HG03064 (cell line): ENCODE measurements around the gene TCERG1L.

ENCODE experiments used
- ATAC-seq: cut with Tn5 transposase; IDR thresholded peaks from one replicate; pipeline ENCODE4 v1.9.1; 2021; ENCODE audit warnings: low read depth; ENCODE audit not compliant: unreplicated experiment

Gene TCERG1L

GRCh38 chr10:131231323-131231964 is 80.1 kb downstream of the TCERG1L start:
- no peak for ATAC-seq

GRCh38 chr10:131230641-131231322 is 80.7 kb downstream of the TCERG1L start:
- no peak for ATAC-seq

- no peak for ATAC-seq
Observed at GRCh38 chr10:131230166-131230565, 81.4 kb downstream of the TCERG1L start.

GRCh38 chr10:131227163-131227740 is 84.3 kb downstream of the TCERG1L start:
- no peak for ATAC-seq

GRCh38 chr10:131226446-131227162 is 84.9 kb downstream of the TCERG1L start:
- no peak for ATAC-seq

- no peak for ATAC-seq
Observed at GRCh38 chr10:131224106-131224505, 87.4 kb downstream of the TCERG1L start.

GRCh38 chr10:131223422-131223821 is 88.1 kb downstream of the TCERG1L start:
- no peak for ATAC-seq

GRCh38 chr10:131222986-131223385 is 88.5 kb downstream of the TCERG1L start:
- no peak for ATAC-seq

GRCh38 chr10:131221632-131222277 is 89.8 kb downstream of the TCERG1L start:
- ATAC-seq = no peak

GRCh38 chr10:131220601-131221171 is 90.8 kb downstream of the TCERG1L start:
- ATAC-seq = no peak

GRCh38 chr10:131219955-131220489 is 91.5 kb downstream of the TCERG1L start:
- ATAC-seq = no peak

GRCh38 chr10:131219584-131219886 is 92.0 kb downstream of the TCERG1L start:
- ATAC-seq = no peak

- no peak for ATAC-seq
Observed at GRCh38 chr10:131218811-131219583, 92.5 kb downstream of the TCERG1L start.

- no peak for ATAC-seq
Observed at GRCh38 chr10:131216681-131217230, 94.8 kb downstream of the TCERG1L start.

GRCh38 chr10:131215776-131216175 is 95.7 kb downstream of the TCERG1L start:
- no peak for ATAC-seq

GRCh38 chr10:131214521-131215244 is 96.8 kb downstream of the TCERG1L start:
- no peak for ATAC-seq

- ATAC-seq = no peak
Observed at GRCh38 chr10:131213741-131214505, 97.6 kb downstream of the TCERG1L start.

GRCh38 chr10:131212763-131213325 is 98.7 kb downstream of the TCERG1L start:
- ATAC-seq = no peak
